HepG2 (cell line): ENCODE data around the gene CYTH1. TPM values are rescaled to one million over a fixed set of nuclear protein-coding genes. Genes with fewer than 3 reads are reported as not detected.
A peak's percentile ranks its signal among the peaks of the same experiment; 100 is the strongest.

Experiments used
- ATF7 ChIP-seq, 2 experiments: fragments of 450-650 bp in 1 of 2; sonication (generic) in 1 of 2; formaldehyde crosslinking in 1 of 2; IDR thresholded peaks; 2 replicates each; pipeline versions ENCODE4 v1.4.0 to v1.6.1; 2016 to 2020; ENCODE audit warnings: antibody characterized with exemption in 1 of 2, mild to moderate bottlenecking in 1 of 2, missing genetic modification reagents in 1 of 2
- HMGXB4 ChIP-seq, 2 experiments: sonication (generic) in 1 of 2; formaldehyde crosslinking in 1 of 2; IDR thresholded peaks; 2 replicates each; pipeline versions ENCODE4 v1.4.0 to v1.6.1; 2018 to 2020; ENCODE audit warnings: missing genetic modification reagents in 2 of 2, borderline replicate concordance in 1 of 2, low read depth in 1 of 2, mild to moderate bottlenecking in 1 of 2, missing biosample characterization in 1 of 2
- JUN ChIP-seq: sonication (generic); formaldehyde crosslinking; IDR thresholded peaks from 2 replicates; pipeline ENCODE4 v1.4.0; 2020; ENCODE audit warnings: mild to moderate bottlenecking, missing genetic modification reagents
- MLX ChIP-seq: IDR thresholded peaks from 2 replicates; pipeline ENCODE4 v1.6.1; 2016
- MTA3 ChIP-seq: sonication (generic); formaldehyde crosslinking; IDR thresholded peaks from 2 replicates; pipeline ENCODE4 v1.4.0; 2020; ENCODE audit warnings: missing genetic modification reagents
- NAIF1 ChIP-seq: sonication (generic); formaldehyde crosslinking; IDR thresholded peaks from 2 replicates; pipeline ENCODE4 v1.5.0; 2020; ENCODE audit warnings: mild to moderate bottlenecking, missing genetic modification reagents, borderline replicate concordance
- RERE ChIP-seq: IDR thresholded peaks from 2 replicates; pipeline ENCODE4 v1.6.1; 2016; ENCODE audit warnings: low read depth, missing genetic modification reagents, missing compliant biosample characterization
- SNAPC5 ChIP-seq: sonication (generic); formaldehyde crosslinking; IDR thresholded peaks from 2 replicates; pipeline ENCODE4 v1.8.1; 2023; ENCODE audit warnings: mild to moderate bottlenecking, missing genetic modification reagents, borderline replicate concordance
- TCF7 ChIP-seq: sonication (generic); IDR thresholded peaks from 2 replicates; pipeline ENCODE4 v1.6.1; 2016; ENCODE audit warnings: antibody characterized with exemption, low read depth
- TGIF2 ChIP-seq: IDR thresholded peaks from 2 replicates; pipeline ENCODE4 v1.6.1; 2016; ENCODE audit warnings: control low read depth, missing compliant biosample characterization
- WIZ ChIP-seq: sonication (generic); formaldehyde crosslinking; IDR thresholded peaks from 2 replicates; pipeline ENCODE4 v1.5.1; 2020; ENCODE audit warnings: mild to moderate bottlenecking, missing genetic modification reagents
- ZNF3 ChIP-seq: IDR thresholded peaks from 2 replicates; pipeline ENCODE4 v1.7.0; 2017; ENCODE audit warnings: inconsistent platforms
- ZNF503 ChIP-seq: sonication (generic); formaldehyde crosslinking; IDR thresholded peaks from 2 replicates; pipeline ENCODE4 v1.4.0; 2020; ENCODE audit warnings: missing genetic modification reagents
- ZNF547 ChIP-seq: sonication (generic); formaldehyde crosslinking; IDR thresholded peaks from 2 replicates; pipeline ENCODE4 v1.5.1; 2020; ENCODE audit warnings: mild to moderate bottlenecking, missing genetic modification reagents
- ZNF704 ChIP-seq: sonication (generic); formaldehyde crosslinking; IDR thresholded peaks from 2 replicates; pipeline ENCODE4 v1.8.1; 2023; ENCODE audit warnings: mild to moderate bottlenecking, inconsistent platforms, moderate library complexity, missing genetic modification reagents, borderline replicate concordance
- ZNF780A ChIP-seq: sonication (generic); formaldehyde crosslinking; IDR thresholded peaks from 2 replicates; pipeline ENCODE4 v1.8.0; 2022; ENCODE audit warnings: mild to moderate bottlenecking, missing genetic modification reagents, moderate library complexity
- polyA plus RNA-seq, 8 experiments: library from polyadenylated mRNA; depleted of rRNA in 3 of 8; stranded (reverse) in 7 of 8; unstranded in 1 of 8; fragments of >200 nt; fragmentation: Illumina TruSeq in 4 of 8; extraction: Trizol in 4 of 8; gene quantifications; 2 replicates each; pipeline versions ENCODE4 v1.2.1 to v1.2.3, GENCODE V29; 2011 to 2016; ENCODE audit warnings: low read depth in 4 of 8, missing spikeins in 1 of 8, mixed read lengths in 1 of 8; ENCODE audit not compliant: insufficient read depth in 1 of 8
- total RNA-seq, 5 experiments: library from RNA; depleted of rRNA; stranded (reverse); fragments of >200 nt; fragmentation: Illumina TruSeq; extraction: Trizol; gene quantifications; 2 replicates each; pipeline ENCODE4 v1.2.3, GENCODE V29; 2016; ENCODE audit warnings: low read depth in 1 of 5

The CYTH1 gene
- total and polyA plus RNA-seq, 2 of the 13 experiments (the other 11 are each of a cell fraction or from before 2014, with no cell fraction given) = 20.1 to 48.9 TPM

GRCh38 chr17:78665952-78666920, 115.8 kb downstream of the CYTH1 start (continued):
- TF ChIP-seq RERE = no peak
- no peak for TF ChIP-seq NAIF1 (CRISPR knock-in tag)
- TF ChIP-seq WIZ (CRISPR knock-in tag) = no peak; the same call in 1 of the 2 replicates
- no peak for TF ChIP-seq ZNF780A (CRISPR knock-in tag)
- TF ChIP-seq ZNF704 = no peak; the same call in 1 of the 2 replicates
- TF ChIP-seq ZNF547 (CRISPR knock-in tag) = peak; percentile 23; the same call in 1 of the 2 replicates
- TF ChIP-seq JUN (CRISPR knock-in tag) = no peak
- peak; percentile 42; the same call in 1 of the 2 replicates for TF ChIP-seq ZNF503 (CRISPR knock-in tag)
- TF ChIP-seq ZNF3 (CRISPR knock-in tag) = no peak
- peak; percentile 85 for TF ChIP-seq TCF7
- no peak for TF ChIP-seq SNAPC5 (CRISPR knock-in tag)
- no peak for TF ChIP-seq ATF7 (IDR thresholded peaks at IDR 0.05)
- TF ChIP-seq ATF7 (CRISPR knock-in tag; IDR thresholded peaks at IDR 0.05) = no peak
- TF ChIP-seq HMGXB4 (CRISPR knock-in tag; IDR thresholded peaks at IDR 0.05; ENCODE audit: borderline replicate concordance in 1 of 2, low read depth in 1 of 2) = no peak; a peak in 1 of 4 replicates
- no peak for TF ChIP-seq MTA3 (CRISPR knock-in tag)
- TF ChIP-seq MLX (CRISPR knock-in tag) = peak; percentile 83
- TF ChIP-seq TGIF2 = 0 out of 2 replicates have a peak, but pooled peaks have one; percentile 43
